Esophagus squamous epithelium (tissue), 5 donors: Measurements from ENCODE around the gene BMERB1. TPM values are rescaled to one million over a fixed set of nuclear protein-coding genes. Genes with fewer than 3 reads are reported as not detected.

ENCODE experiments used
- DNase-seq: peaks from one replicate; lab custom pipeline; 2025; lab: John Stamatoyannopoulos, UW
- H3K27ac ChIP-seq, 4 donors: fragments of 200-600 bp; sonication (generic); one replicate each; pipeline ENCODE4 v1.5.1; 2016 to 2019; ENCODE audit warnings: mild to moderate bottlenecking in 1 of 4
- H3K27me3 ChIP-seq, 4 donors: fragments of 200-600 bp; sonication (generic); 1 replicate in 3 of 4; 2 replicates in 1 of 4; pipeline versions ENCODE4 v1.5.1 to v1.6.0; 2017 to 2021; ENCODE audit warnings: antibody characterized with exemption in 1 of 4
- H3K36me3 ChIP-seq, 3 donors: fragments of 200-600 bp; sonication (generic); one replicate each; pipeline ENCODE4 v1.5.1; 2016 to 2019
- H3K4me1 ChIP-seq, 3 donors: fragments of 200-600 bp; sonication (generic); one replicate each; pipeline ENCODE4 v1.5.1; 2017 to 2019
- H3K4me3 ChIP-seq, 4 donors: fragments of 200-600 bp; sonication (generic); 1 replicate in 3 of 4; 2 replicates in 1 of 4; pipeline ENCODE4 v1.5.1; 2016 to 2019; ENCODE audit warnings: mild to moderate bottlenecking in 2 of 4, moderate library complexity in 1 of 4
- H3K9me3 ChIP-seq, 3 donors: fragments of 200-600 bp; sonication (generic); one replicate each; pipeline ENCODE4 v1.5.1; 2016 to 2019
- POLR2A ChIP-seq, 4 donors: fragments of 450-650 bp; IDR thresholded peaks; one replicate each; pipeline ENCODE4 v1.6.1; 2017; ENCODE audit warnings: antibody characterized with exemption in 4 of 4, mild to moderate bottlenecking in 4 of 4, moderate library complexity in 3 of 4
- WGBS, 2 donors: methylation state at CpG; one replicate each; pipeline ENCODE4 v1.1.5; 2018; 5-methylcytosine and 5-hydroxymethylcytosine counted together
- intact Hi-C: fragments of 100-400 bp; cut with DNase I; formaldehyde crosslinking; loops from one replicate; pipeline ENCODE4 v1.15.0; 2022
- total RNA-seq, 4 donors: library from RNA; depleted of rRNA; stranded (reverse); fragments of >200 nt; gene quantifications; one replicate each; pipeline ENCODE4 v1.1.0, GENCODE V29; 2016
- TF ChIP-seq, protein P1 (sequence below), 6 experiments: fragments of 450-650 bp in 4 of 6; fragments of 200-600 bp in 2 of 6; sonication (generic) in 2 of 6; IDR thresholded peaks; one replicate each; pipeline ENCODE4 v1.5.1; 2016 to 2019; ENCODE audit warnings: antibody characterized with exemption in 6 of 6, mild to moderate bottlenecking in 4 of 6, moderate library complexity in 4 of 6
- donor health status: DM: yes; HTN: yes; CAD: no.

Gene BMERB1
- total RNA-seq, 4 donors from 2014 or later, result 3.4 to 38.1 (median 14.9) TPM

DNA sequence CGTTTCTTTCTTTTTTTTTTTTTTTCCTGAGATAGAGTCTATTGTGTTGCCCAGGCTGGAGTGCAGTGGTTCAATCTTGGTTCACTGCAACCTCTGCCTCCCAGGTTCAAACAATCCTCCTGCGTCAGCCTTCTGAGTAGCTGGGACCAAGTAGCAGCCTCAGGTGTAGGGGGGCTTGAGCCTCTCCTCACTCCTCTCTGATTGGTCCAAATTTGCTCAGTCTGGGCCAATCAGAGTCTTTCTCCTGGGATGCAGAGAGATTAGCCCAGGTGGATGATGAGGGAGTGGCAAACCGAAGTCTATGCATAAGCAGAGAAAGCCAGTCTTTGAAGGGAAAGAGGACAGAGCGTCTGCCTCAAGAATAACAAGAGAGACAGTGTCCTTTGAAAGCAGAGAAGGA, 99.0 kb downstream of the BMERB1 start:
- 80 to 83% methylated on average over 4 of the region's 4 CpGs for whole genome bisulfite sequencing, 2 donors

DNA sequence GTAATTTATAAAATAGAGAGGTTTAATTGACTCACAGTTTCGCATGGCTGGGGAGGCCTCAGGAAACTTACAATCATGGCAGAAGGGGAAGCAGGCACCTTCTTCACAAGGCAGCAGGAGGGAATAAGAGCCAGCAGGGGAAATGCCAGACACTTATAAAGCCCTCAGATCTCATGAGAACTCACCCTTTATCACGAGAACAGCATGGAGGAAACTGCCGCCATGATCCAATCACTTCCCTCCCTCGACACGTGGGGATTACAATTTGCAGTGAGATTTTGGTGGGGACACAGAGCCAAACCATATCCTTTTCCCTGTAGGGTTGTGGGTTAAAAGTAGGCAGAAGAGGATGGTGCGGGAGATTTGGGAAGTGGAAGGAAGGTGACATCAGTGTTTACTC, 101.4 kb downstream of the BMERB1 start:
- WGBS, 2 donors, result 66 to 86% methylated on average over 6 of the region's 6 CpGs
- intact Hi-C loops, result no loop called here
- no peaks in the 10 kb centered on the region for H3K27me3 ChIP-seq
- H3K27ac ChIP-seq, result no peak overlapping the region
- TF ChIP-seq POLR2A (IDR thresholded peaks at IDR 0.05), result no peak
- TF ChIP-seq, protein P1, sequence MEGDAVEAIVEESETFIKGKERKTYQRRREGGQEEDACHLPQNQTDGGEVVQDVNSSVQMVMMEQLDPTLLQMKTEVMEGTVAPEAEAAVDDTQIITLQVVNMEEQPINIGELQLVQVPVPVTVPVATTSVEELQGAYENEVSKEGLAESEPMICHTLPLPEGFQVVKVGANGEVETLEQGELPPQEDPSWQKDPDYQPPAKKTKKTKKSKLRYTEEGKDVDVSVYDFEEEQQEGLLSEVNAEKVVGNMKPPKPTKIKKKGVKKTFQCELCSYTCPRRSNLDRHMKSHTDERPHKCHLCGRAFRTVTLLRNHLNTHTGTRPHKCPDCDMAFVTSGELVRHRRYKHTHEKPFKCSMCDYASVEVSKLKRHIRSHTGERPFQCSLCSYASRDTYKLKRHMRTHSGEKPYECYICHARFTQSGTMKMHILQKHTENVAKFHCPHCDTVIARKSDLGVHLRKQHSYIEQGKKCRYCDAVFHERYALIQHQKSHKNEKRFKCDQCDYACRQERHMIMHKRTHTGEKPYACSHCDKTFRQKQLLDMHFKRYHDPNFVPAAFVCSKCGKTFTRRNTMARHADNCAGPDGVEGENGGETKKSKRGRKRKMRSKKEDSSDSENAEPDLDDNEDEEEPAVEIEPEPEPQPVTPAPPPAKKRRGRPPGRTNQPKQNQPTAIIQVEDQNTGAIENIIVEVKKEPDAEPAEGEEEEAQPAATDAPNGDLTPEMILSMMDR (IDR thresholded peaks at IDR 0.05), result no peak
- no peak for DNase-seq
- no peaks in the 10 kb centered on the region for H3K9me3 ChIP-seq
- no peak overlapping the region for H3K4me3 ChIP-seq
- no peaks in the 10 kb centered on the region for H3K36me3 ChIP-seq
- H3K4me1 ChIP-seq, result no peaks in the 10 kb centered on the region

More for the DNA sequence above, 99.0 kb downstream of the BMERB1 start:
- TF ChIP-seq, protein P1 (IDR thresholded peaks at IDR 0.05), result no peak
- TF ChIP-seq POLR2A (IDR thresholded peaks at IDR 0.05), result no peak
- intact Hi-C loops, result no loop called here
- no peak for DNase-seq
- no peaks in the 10 kb centered on the region for H3K27me3 ChIP-seq
- no peaks in the 10 kb centered on the region for H3K4me1 ChIP-seq
- no peak overlapping the region for H3K4me3 ChIP-seq
- H3K27ac ChIP-seq, result no peak overlapping the region
- H3K9me3 ChIP-seq, result no peaks in the 10 kb centered on the region
- H3K36me3 ChIP-seq, result no peaks in the 10 kb centered on the region

DNA sequence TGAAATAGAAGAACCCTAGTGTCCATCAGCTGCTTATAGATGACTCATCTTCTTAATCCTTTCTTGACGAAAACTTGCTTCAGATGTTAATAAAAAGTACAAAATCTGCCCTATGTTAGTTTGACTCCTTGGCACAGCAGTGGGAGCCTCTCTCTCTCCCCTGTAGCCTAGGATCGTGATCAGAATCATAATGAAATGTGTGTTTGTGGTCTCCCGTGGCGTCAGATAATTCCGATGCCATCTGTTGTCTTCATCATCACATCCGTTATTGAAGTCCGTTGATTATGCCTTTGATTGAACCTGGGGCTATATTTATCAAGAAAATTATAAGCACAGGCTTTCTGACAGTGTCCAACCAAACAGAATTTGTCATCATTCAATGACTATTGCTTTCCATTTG, 102.5 kb downstream of the BMERB1 start:
- Histone ChIP-seq H3K27me3 (no peaks in the 10 kb centered on the region), H3K9me3 (no peaks in the 10 kb centered on the region), H3K36me3 (no peaks in the 10 kb centered on the region), H3K27ac (no peak overlapping the region), H3K4me1 (no peaks in the 10 kb centered on the region), H3K4me3 (no peak overlapping the region)
- intact Hi-C loops, result no loop called here
- 83 to 84% methylated on average over 7 of the region's 7 CpGs for WGBS, 2 donors
- no peak for DNase-seq
- TF ChIP-seq POLR2A (IDR thresholded peaks at IDR 0.05), result no peak
- TF ChIP-seq, protein P1 (IDR thresholded peaks at IDR 0.05), result no peak

DNA sequence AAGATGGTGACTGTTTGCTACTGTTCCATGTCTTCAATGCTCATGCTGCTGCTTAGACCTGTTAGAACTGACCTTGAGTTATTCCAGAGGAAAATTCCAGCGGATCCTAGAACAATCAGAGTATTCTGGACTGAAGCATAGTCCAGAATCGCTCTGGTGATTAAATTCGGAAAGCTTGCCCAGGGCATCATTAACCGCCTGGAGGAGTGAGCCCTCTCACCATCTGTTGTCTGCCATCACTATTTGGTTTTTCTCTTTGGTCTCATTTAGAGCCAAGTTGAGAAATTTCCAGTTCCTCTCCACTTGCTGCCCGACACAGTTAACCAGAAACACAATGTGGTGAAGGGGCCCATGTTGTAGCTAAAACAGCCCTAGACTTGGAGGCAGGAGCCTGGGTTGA, 104.1 kb downstream of the BMERB1 start:
- TF ChIP-seq, protein P1 (IDR thresholded peaks at IDR 0.05), result no peak
- no peak for TF ChIP-seq POLR2A (IDR thresholded peaks at IDR 0.05)
- no peaks in the 10 kb centered on the region for H3K36me3 ChIP-seq
- H3K27ac ChIP-seq, result no peak overlapping the region
- intact Hi-C loops, result no loop called here
- peaks cover 0 to 8% (median 0%) of the 10 kb centered on the region in 3 donors for H3K9me3 ChIP-seq
- no peak for DNase-seq
- no peaks in the 10 kb centered on the region for H3K27me3 ChIP-seq
- WGBS, 2 donors, result 72 to 81% methylated on average over 4 to 5 of the region's 5 CpGs
- no peak overlapping the region for H3K4me3 ChIP-seq
- H3K4me1 ChIP-seq, result peaks cover 0 to under 1% (median 0%) of the 10 kb centered on the region in 3 donors

DNA sequence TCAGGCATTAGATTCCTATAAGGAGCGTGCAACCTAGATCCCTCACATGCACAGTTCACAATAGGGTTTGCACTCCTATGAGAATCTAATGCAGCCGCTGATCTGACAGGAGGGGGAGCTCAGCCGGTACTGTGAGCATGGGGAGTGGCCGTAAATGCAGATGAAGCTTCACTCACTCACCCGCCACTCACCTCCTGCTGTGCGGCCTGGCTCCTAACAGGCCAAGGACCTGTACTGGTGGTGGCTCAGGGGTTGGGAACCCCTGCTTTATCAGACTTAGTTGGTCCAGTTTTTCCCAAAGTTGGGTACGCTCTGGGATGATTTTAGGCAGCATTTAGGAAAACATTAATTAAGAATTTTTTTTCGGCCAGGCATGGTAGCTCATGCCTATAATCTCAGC, 104.8 kb downstream of the BMERB1 start:
- H3K36me3 ChIP-seq, result no peaks in the 10 kb centered on the region
- H3K27me3 ChIP-seq, result no peaks in the 10 kb centered on the region
- 81 to 87% methylated on average over 6 to 8 of the region's 8 CpGs for WGBS, 2 donors
- peaks cover 0 to 8% (median 0%) of the 10 kb centered on the region in 3 donors for H3K9me3 ChIP-seq
- intact Hi-C loops, result no loop called here
- no peak for DNase-seq
- H3K4me3 ChIP-seq, result no peak overlapping the region
- H3K4me1 ChIP-seq, result peaks cover 0 to 7% (median 0%) of the 10 kb centered on the region in 3 donors
- TF ChIP-seq, protein P1 (IDR thresholded peaks at IDR 0.05), result no peak
- TF ChIP-seq POLR2A (IDR thresholded peaks at IDR 0.05), result no peak
- no peak overlapping the region for H3K27ac ChIP-seq
